Esophagus muscularis mucosa (tissue), 4 donors: ENCODE data around the gene ACE2. TPM values are rescaled to one million over a fixed set of nuclear protein-coding genes. Genes with fewer than 3 reads are reported as not detected.

Source experiments
- DNase-seq: peaks from one replicate; pipeline ENCODE4 v3.0.0-alpha.2; 2017; ENCODE audit errors: extremely low spot score
- H3K27ac ChIP-seq, 4 donors: fragments of 200-600 bp; sonication (generic); replicated peaks in 1 of 4; 1 replicate in 3 of 4; 2 replicates in 1 of 4; pipeline ENCODE4 v1.5.1; 2016 to 2019; ENCODE audit warnings: mild to moderate bottlenecking in 1 of 4
- H3K27me3 ChIP-seq, 4 donors: fragments of 200-600 bp; sonication (generic); one replicate each; pipeline versions ENCODE4 v1.5.1 to v1.6.0; 2016 to 2019
- H3K36me3 ChIP-seq, 4 donors: fragments of 200-600 bp; sonication (generic); one replicate each; pipeline ENCODE4 v1.5.1; 2016 to 2019
- H3K4me1 ChIP-seq, 4 donors: fragments of 200-600 bp; sonication (generic); one replicate each; pipeline ENCODE4 v1.5.1; 2016 to 2019
- H3K4me3 ChIP-seq, 4 donors: fragments of 200-600 bp; sonication (generic); 1 replicate in 2 of 4; 2 replicates in 2 of 4; pipeline ENCODE4 v1.5.1; 2016 to 2019; ENCODE audit warnings: mild to moderate bottlenecking in 4 of 4, moderate library complexity in 1 of 4
- H3K9me3 ChIP-seq, 4 donors: fragments of 200-600 bp; sonication (generic); 1 replicate in 3 of 4; 2 replicates in 1 of 4; pipeline ENCODE4 v1.5.1; 2016 to 2019
- EP300 ChIP-seq: sonication (generic); formaldehyde crosslinking; IDR thresholded peaks from one replicate; pipeline ENCODE4 v1.6.1; 2017; ENCODE audit warnings: antibody characterized with exemption
- POLR2A ChIP-seq: fragments of 450-650 bp; IDR thresholded peaks from one replicate; pipeline ENCODE4 v1.6.1; 2017; ENCODE audit warnings: antibody characterized with exemption, moderate library complexity, mild to moderate bottlenecking, low read depth
- POLR2AphosphoS5 ChIP-seq, 2 donors: sonication (generic); formaldehyde crosslinking; IDR thresholded peaks; one replicate each; pipeline ENCODE4 v1.6.1; 2017; ENCODE audit warnings: antibody characterized with exemption in 2 of 2
- WGBS: methylation state at CpG from one replicate; pipeline ENCODE4 v1.1.5; 2018; 5-methylcytosine and 5-hydroxymethylcytosine counted together
- intact Hi-C: fragments of 100-400 bp; cut with DNase I; formaldehyde crosslinking; loops from one replicate; pipeline ENCODE4 v1.15.1; 2023
- total RNA-seq, 4 donors: library from RNA; depleted of rRNA; stranded (reverse); fragments of >200 nt; gene quantifications; one replicate each; pipeline versions ENCODE4 v1.1.0 to v1.2.1, GENCODE V29; 2016
- TF ChIP-seq, protein P1 (sequence below), 3 experiments: fragments of 200-600 bp in 2 of 3; fragments of 450-650 bp in 1 of 3; sonication (generic) in 2 of 3; IDR thresholded peaks; one replicate each; pipeline ENCODE4 v1.5.1; 2017 to 2019; ENCODE audit warnings: antibody characterized with exemption in 3 of 3, mild to moderate bottlenecking in 2 of 3, moderate library complexity in 1 of 3

Gene ACE2
- total RNA-seq, 4 donors from 2014 or later, result 2.9 to 5.2 (median 4.2) TPM

DNA sequence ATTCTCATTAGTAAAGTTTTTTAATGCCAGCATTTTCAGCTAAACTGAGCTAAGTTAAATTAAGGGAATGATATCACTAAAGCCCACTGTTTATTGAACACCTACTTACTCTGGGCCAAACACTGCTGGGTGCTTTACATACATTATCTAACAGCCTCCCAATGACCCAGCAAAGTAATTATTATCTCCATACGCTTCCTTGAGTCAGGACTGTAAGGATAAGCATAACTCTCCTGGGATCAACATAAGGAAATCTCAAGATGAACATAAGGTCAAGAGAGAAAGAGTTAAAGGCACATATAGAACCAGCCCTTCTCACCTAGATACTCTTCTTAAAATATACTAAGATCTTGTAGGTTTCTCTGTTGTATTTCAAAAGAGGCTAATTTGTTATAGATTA lies 86.5 kb downstream of the ACE2 start:
- H3K4me3 ChIP-seq, result no peak overlapping the region
- DNase-seq, result no peak
- intact Hi-C loops, result no loop called here
- 47% methylated on average over 1 of the region's 1 CpG for WGBS
- TF ChIP-seq POLR2AphosphoS5 (IDR thresholded peaks at IDR 0.05) (no peak), POLR2A (no peak)
- H3K4me1 ChIP-seq, result no peaks in the 10 kb centered on the region
- H3K9me3 ChIP-seq, result no peaks in the 10 kb centered on the region
- no peak overlapping the region for H3K27ac ChIP-seq
- H3K36me3 ChIP-seq, result no peaks in the 10 kb centered on the region
- H3K27me3 ChIP-seq, result peaks cover 0 to 5% (median 0%) of the 10 kb centered on the region in 4 donors

DNA sequence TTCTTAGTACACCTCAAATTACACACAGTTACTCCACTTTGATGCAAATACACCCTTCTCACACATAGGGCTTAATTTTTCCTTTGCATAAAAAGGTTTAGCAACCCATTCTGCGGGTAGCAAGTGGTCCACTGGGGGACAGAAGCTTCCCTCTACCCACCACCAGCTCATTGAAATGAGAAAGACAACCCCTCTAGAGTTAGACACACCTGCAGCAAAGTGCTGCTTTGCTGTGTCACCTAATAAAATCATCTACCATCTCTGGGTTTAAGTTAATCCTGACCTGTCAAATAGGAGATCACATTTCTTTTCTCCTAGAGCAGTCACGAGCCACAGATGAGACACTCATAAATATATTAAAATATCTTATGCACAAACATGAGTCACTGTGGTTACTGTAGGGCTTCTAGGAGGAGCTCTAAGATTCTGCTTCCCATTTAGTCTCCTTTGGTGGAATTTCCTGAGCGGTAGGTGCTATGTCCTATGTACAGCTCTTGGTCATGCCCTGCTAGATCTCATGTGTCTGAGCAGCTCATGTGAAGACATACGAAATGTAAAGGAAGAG lies 88.3 kb downstream of the ACE2 start:
- no peak for DNase-seq
- Histone ChIP-seq H3K4me1 (no peaks in the 10 kb centered on the region), H3K9me3 (no peaks in the 10 kb centered on the region), H3K4me3 (no peak overlapping the region), H3K27me3 (peaks cover 0 to 5% (median 0%) of the 10 kb centered on the region in 4 donors), H3K27ac (no peak overlapping the region), H3K36me3 (no peaks in the 10 kb centered on the region)
- WGBS, result 77% methylated on average over 4 of the region's 4 CpGs
- TF ChIP-seq POLR2AphosphoS5 (IDR thresholded peaks at IDR 0.05), result no peak
- TF ChIP-seq POLR2A, result no peak
- no peak for TF ChIP-seq EP300
- TF ChIP-seq, protein P1, sequence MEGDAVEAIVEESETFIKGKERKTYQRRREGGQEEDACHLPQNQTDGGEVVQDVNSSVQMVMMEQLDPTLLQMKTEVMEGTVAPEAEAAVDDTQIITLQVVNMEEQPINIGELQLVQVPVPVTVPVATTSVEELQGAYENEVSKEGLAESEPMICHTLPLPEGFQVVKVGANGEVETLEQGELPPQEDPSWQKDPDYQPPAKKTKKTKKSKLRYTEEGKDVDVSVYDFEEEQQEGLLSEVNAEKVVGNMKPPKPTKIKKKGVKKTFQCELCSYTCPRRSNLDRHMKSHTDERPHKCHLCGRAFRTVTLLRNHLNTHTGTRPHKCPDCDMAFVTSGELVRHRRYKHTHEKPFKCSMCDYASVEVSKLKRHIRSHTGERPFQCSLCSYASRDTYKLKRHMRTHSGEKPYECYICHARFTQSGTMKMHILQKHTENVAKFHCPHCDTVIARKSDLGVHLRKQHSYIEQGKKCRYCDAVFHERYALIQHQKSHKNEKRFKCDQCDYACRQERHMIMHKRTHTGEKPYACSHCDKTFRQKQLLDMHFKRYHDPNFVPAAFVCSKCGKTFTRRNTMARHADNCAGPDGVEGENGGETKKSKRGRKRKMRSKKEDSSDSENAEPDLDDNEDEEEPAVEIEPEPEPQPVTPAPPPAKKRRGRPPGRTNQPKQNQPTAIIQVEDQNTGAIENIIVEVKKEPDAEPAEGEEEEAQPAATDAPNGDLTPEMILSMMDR (IDR thresholded peaks at IDR 0.05), result no peak
- intact Hi-C loops, result no loop called here

DNA sequence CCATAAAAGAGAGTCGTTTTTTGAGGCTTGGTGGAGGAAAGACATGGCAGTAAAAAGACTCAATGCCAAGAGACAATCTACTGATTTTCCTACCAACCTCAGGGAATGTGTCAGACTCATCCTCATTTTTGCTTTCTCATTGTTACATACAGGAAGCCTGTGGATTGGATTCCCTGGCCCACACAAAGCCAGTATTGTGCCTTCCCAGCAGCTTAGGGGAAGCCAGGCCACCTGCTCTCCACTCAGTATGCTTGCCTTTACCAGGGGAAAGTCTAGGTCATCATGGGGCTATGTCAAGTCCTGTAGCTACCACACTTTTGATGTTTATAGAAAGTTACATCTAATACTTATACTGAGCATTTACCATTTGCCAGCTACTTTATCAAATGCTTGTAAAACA lies 89.2 kb downstream of the ACE2 start:
- TF ChIP-seq EP300 (no peak), POLR2AphosphoS5 (IDR thresholded peaks at IDR 0.05) (no peak), POLR2A (no peak)
- TF ChIP-seq, protein P1 (IDR thresholded peaks at IDR 0.05), result no peak

More for the DNA sequence above, 89.2 kb downstream of the ACE2 start:
- H3K27ac ChIP-seq, result no peak overlapping the region
- H3K27me3 ChIP-seq, result peaks cover 0 to 5% (median 0%) of the 10 kb centered on the region in 4 donors
- no peaks in the 10 kb centered on the region for H3K4me1 ChIP-seq
- H3K36me3 ChIP-seq, result no peaks in the 10 kb centered on the region
- H3K9me3 ChIP-seq, result no peaks in the 10 kb centered on the region
- H3K4me3 ChIP-seq, result no peak overlapping the region
- no peak for DNase-seq
- WGBS, result 26% methylated on average over 1 of the region's 1 CpG
- intact Hi-C loops, result no loop called here

Other genes starting within 250 kb of the ACE2 start
- gene VEGFD, start 216.5 kb downstream of the ACE2 start, total RNA-seq, result 1 to 10 TPM; 1.8 to 6.0 (median 3.7) TPM
- gene PIR, start 107.6 kb downstream of the ACE2 start, total RNA-seq, result 10 to 100 TPM; 12.1 to 24.9 (median 19.3) TPM
- 1 to 10 TPM; 2.0 to 2.9 (median 2.7) TPM for gene BMX, start 100.2 kb downstream of the ACE2 start, total RNA-seq
- gene CLTRN, start 63.8 kb upstream of the ACE2 start, total RNA-seq, result under 1 TPM in 3 of 4 donors, not detected in 1; 0.23 to 0.42 (median 0.33) TPM
- 1 to 10 TPM; 4.2 to 8.2 (median 6.0) TPM for gene CA5B, start 137.3 kb upstream of the ACE2 start, total RNA-seq
- 10 to 100 TPM in 1 of 4 donors, 1 to 10 TPM in 3; 7.0 to 12.4 (median 9.0) TPM for gene ZRSR2, start 189.5 kb upstream of the ACE2 start, total RNA-seq